ENCODE data around the gene STRIP2. TPM values are rescaled to one million over a fixed set of nuclear protein-coding genes. Genes with fewer than 3 reads are reported as not detected.
"Not testable (repeated sequence)": the region's sequence is repeated elsewhere in the genome, so short reads cannot be mapped to it uniquely, and the experiment has no call there.

The STRIP2 gene
- total RNA-seq, 3 donors from 2014 or later (not counting 1 experiment from before 2014, with no cell fraction given) = 1.7 to 2.3 (median 2.1) TPM

- Histone ChIP-seq H3K9me3 (ENCODE audit: control insufficient read depth, insufficient read depth, low read length) (no peaks in the 10 kb centered on the region), H3K36me3 (ENCODE audit: control insufficient read depth, insufficient read depth, low read length) (no peaks in the 10 kb centered on the region), H3K27ac (ENCODE audit: low read length) (no peak overlapping the region), H3K27me3 (ENCODE audit: control insufficient read depth, insufficient read depth, low read length) (peaks cover 5% of the 10 kb centered on the region), H3K4me3 (ENCODE audit: low read length) (no peak overlapping the region), H3K4me1 (ENCODE audit: control insufficient read depth, insufficient read depth, low read length) (peaks cover 6% of the 10 kb centered on the region)
- no peaks in the 10 kb centered on the region for H3K36me3 Mint-ChIP-seq
- ATAC-seq = no peak
- peaks cover 9% of the 10 kb centered on the region in 2 donors for H3K4me1 Mint-ChIP-seq
- DNase-seq = no peak
- 70% methylated on average over 4 of the region's 5 CpGs for WGBS (ENCODE audit: insufficient coverage)
- TF ChIP-seq CTCF (IDR thresholded peaks at IDR 0.05) = no peak
- H3K9me3 Mint-ChIP-seq = no peaks in the 10 kb centered on the region
- intact Hi-C loops (cut with micrococcal nuclease) = no loop called here
- H3K27me3 Mint-ChIP-seq (ENCODE audit: low read depth in 2 of 2) = peaks cover 11% of the 10 kb centered on the region in 2 donors
- H3K4me3 Mint-ChIP-seq = no peak overlapping the region
- no peak overlapping the region for H3K27ac Mint-ChIP-seq
These were observed 4.8 kb downstream of the STRIP2 start for GRCh38 chr7:129438839-129439651.

- H3K9me3 ChIP-seq (ENCODE audit: control insufficient read depth, insufficient read depth, low read length) = no peaks in the 10 kb centered on the region
- no peak overlapping the region for H3K4me3 Mint-ChIP-seq
- H3K36me3 ChIP-seq (ENCODE audit: control insufficient read depth, insufficient read depth, low read length) = no peaks in the 10 kb centered on the region
- H3K9me3 Mint-ChIP-seq = no peaks in the 10 kb centered on the region
- peaks cover 11% of the 10 kb centered on the region in 2 donors for H3K27me3 Mint-ChIP-seq (ENCODE audit: low read depth in 2 of 2)
- peaks cover 1 to 3% of the 10 kb centered on the region in 2 donors for H3K4me1 Mint-ChIP-seq
- no peak for TF ChIP-seq CTCF (IDR thresholded peaks at IDR 0.05)
- peaks cover under 1% of the 10 kb centered on the region for H3K4me1 ChIP-seq (ENCODE audit: control insufficient read depth, insufficient read depth, low read length)
- H3K27ac Mint-ChIP-seq = no peak overlapping the region
- peaks cover 1% of the 10 kb centered on the region for H3K27me3 ChIP-seq (ENCODE audit: control insufficient read depth, insufficient read depth, low read length)
- WGBS (ENCODE audit: insufficient coverage) = 100% methylated on average over 3 of the region's 3 CpGs
- no peak for ATAC-seq
- intact Hi-C loops (cut with micrococcal nuclease) = no loop called here
- no peaks in the 10 kb centered on the region for H3K36me3 Mint-ChIP-seq
- no peak overlapping the region for H3K4me3 ChIP-seq (ENCODE audit: low read length)
- no peak for DNase-seq
- H3K27ac ChIP-seq (ENCODE audit: low read length) = no peak overlapping the region
These were observed 5.9 kb downstream of the STRIP2 start for GRCh38 chr7:129439963-129440625.

- DNase-seq (no peak), ATAC-seq (no peak)
- Histone ChIP-seq H3K4me3 (ENCODE audit: low read length) (no peak overlapping the region), H3K27ac (ENCODE audit: low read length) (no peak overlapping the region), H3K4me1 (ENCODE audit: control insufficient read depth, insufficient read depth, low read length) (no peaks in the 10 kb centered on the region), H3K9me3 (ENCODE audit: control insufficient read depth, insufficient read depth, low read length) (peaks cover 4% of the 10 kb centered on the region), H3K27me3 (ENCODE audit: control insufficient read depth, insufficient read depth, low read length) (no peaks in the 10 kb centered on the region), H3K36me3 (ENCODE audit: control insufficient read depth, insufficient read depth, low read length) (no peaks in the 10 kb centered on the region)
- H3K4me1 Mint-ChIP-seq = no peaks in the 10 kb centered on the region
- H3K27me3 Mint-ChIP-seq (ENCODE audit: low read depth in 2 of 2) = no peaks in the 10 kb centered on the region
- intact Hi-C loops (cut with micrococcal nuclease) = no loop called here
- WGBS (ENCODE audit: insufficient coverage) = 50% methylated on average over 2 of the region's 2 CpGs
- H3K9me3 Mint-ChIP-seq = no peaks in the 10 kb centered on the region
- H3K27ac Mint-ChIP-seq = no peak overlapping the region
- H3K36me3 Mint-ChIP-seq = no peaks in the 10 kb centered on the region
- TF ChIP-seq CTCF (IDR thresholded peaks at IDR 0.05) = no peak
- H3K4me3 Mint-ChIP-seq = no peak overlapping the region
These were observed 9.4 kb downstream of the STRIP2 start for GRCh38 chr7:129443612-129444011.

- H3K9me3 Mint-ChIP-seq; H3K4me3 ChIP-seq (ENCODE audit: low read length); H3K4me1 ChIP-seq (ENCODE audit: control insufficient read depth, insufficient read depth, low read length); DNase-seq; H3K27ac ChIP-seq (ENCODE audit: low read length); H3K9me3 ChIP-seq (ENCODE audit: control insufficient read depth, insufficient read depth, low read length); H3K4me1 Mint-ChIP-seq; intact Hi-C loops (cut with micrococcal nuclease); H3K36me3 ChIP-seq (ENCODE audit: control insufficient read depth, insufficient read depth, low read length); H3K4me3 Mint-ChIP-seq; H3K36me3 Mint-ChIP-seq; ATAC-seq; H3K27me3 ChIP-seq (ENCODE audit: control insufficient read depth, insufficient read depth, low read length); H3K27ac Mint-ChIP-seq; H3K27me3 Mint-ChIP-seq (ENCODE audit: low read depth in 2 of 2): not testable (repeated sequence)
- WGBS (ENCODE audit: insufficient coverage) = 100% methylated on average over 1 of the region's 5 CpGs
These were observed 10.5 kb downstream of the STRIP2 start for GRCh38 chr7:129444776-129445175.

- H3K27ac Mint-ChIP-seq; ATAC-seq; H3K27ac ChIP-seq (ENCODE audit: low read length); H3K4me3 Mint-ChIP-seq; H3K4me3 ChIP-seq (ENCODE audit: low read length); H3K4me1 Mint-ChIP-seq; H3K4me1 ChIP-seq (ENCODE audit: control insufficient read depth, insufficient read depth, low read length); H3K9me3 ChIP-seq (ENCODE audit: control insufficient read depth, insufficient read depth, low read length); H3K9me3 Mint-ChIP-seq; H3K27me3 Mint-ChIP-seq (ENCODE audit: low read depth in 2 of 2); H3K27me3 ChIP-seq (ENCODE audit: control insufficient read depth, insufficient read depth, low read length); H3K36me3 Mint-ChIP-seq; intact Hi-C loops (cut with micrococcal nuclease); H3K36me3 ChIP-seq (ENCODE audit: control insufficient read depth, insufficient read depth, low read length); DNase-seq: not testable (repeated sequence)
- 45% methylated on average over 2 of the region's 2 CpGs for WGBS (ENCODE audit: insufficient coverage)
These were observed 12.7 kb downstream of the STRIP2 start for GRCh38 chr7:129446925-129447324.

GRCh38 chr7:129447445-129447844 lies 13.2 kb downstream of the STRIP2 start:
- intact Hi-C loops (cut with micrococcal nuclease); H3K27ac Mint-ChIP-seq; H3K9me3 Mint-ChIP-seq; DNase-seq; ATAC-seq; H3K4me1 Mint-ChIP-seq; H3K4me3 Mint-ChIP-seq; H3K27me3 ChIP-seq (ENCODE audit: control insufficient read depth, insufficient read depth, low read length); H3K9me3 ChIP-seq (ENCODE audit: control insufficient read depth, insufficient read depth, low read length); H3K27me3 Mint-ChIP-seq (ENCODE audit: low read depth in 2 of 2); H3K36me3 Mint-ChIP-seq; H3K27ac ChIP-seq (ENCODE audit: low read length); H3K4me3 ChIP-seq (ENCODE audit: low read length); H3K4me1 ChIP-seq (ENCODE audit: control insufficient read depth, insufficient read depth, low read length); H3K36me3 ChIP-seq (ENCODE audit: control insufficient read depth, insufficient read depth, low read length): not testable (repeated sequence)
- 90% methylated on average over 6 of the region's 6 CpGs for WGBS (ENCODE audit: insufficient coverage)

All from natural killer cell (primary cell).